GM12891 (cell line): ENCODE measurements around the gene PAM16.

Experiments used
- POLR2AphosphoS5 ChIP-seq: IDR thresholded peaks from 2 replicates; pipeline ENCODE4 v1.6.1; 2011; ENCODE audit warnings: low read depth, low read length, control low read depth
- SPI1 ChIP-seq: IDR thresholded peaks from 2 replicates; pipeline ENCODE4 v1.6.1; 2011; ENCODE audit warnings: low read depth, low read length, control low read depth

- TF ChIP-seq SPI1 = no peak
- TF ChIP-seq POLR2AphosphoS5 = no peak
These were observed 10.8 kb upstream of the PAM16 start for GRCh38 chr16:4361944-4362311.
